Fibroblast of skin of back (primary cell): Measurements from ENCODE around the gene TYMP.

Experiments
- DNase-seq: peaks from one replicate; pipeline ENCODE4 v3.0.0-alpha.2; 2013

TYMP gene

GRCh38 chr22:50504369-50505211, 25.2 kb downstream of the TYMP start:
- DNase-seq = no peak

GRCh38 chr22:50503475-50504145, 26.2 kb downstream of the TYMP start:
- no peak for DNase-seq

- no peak for DNase-seq
Measured at GRCh38 chr22:50502628-50503474, 27.0 kb downstream of the TYMP start.

GRCh38 chr22:50502096-50502495, 27.7 kb downstream of the TYMP start:
- DNase-seq = no peak

- no peak for DNase-seq
Measured at GRCh38 chr22:50500452-50500851, 29.4 kb downstream of the TYMP start.

- peak; percentile 56 for DNase-seq
Measured at GRCh38 chr22:50498322-50498890, 31.4 kb downstream of the TYMP start.

GRCh38 chr22:50497093-50497492, 32.7 kb downstream of the TYMP start:
- no peak for DNase-seq

GRCh38 chr22:50490531-50491308, 39.1 kb downstream of the TYMP start:
- no peak for DNase-seq

- DNase-seq = no peak
Measured at GRCh38 chr22:50489363-50490243, 40.2 kb downstream of the TYMP start.

GRCh38 chr22:50488886-50489285, 40.9 kb downstream of the TYMP start:
- DNase-seq = no peak

GRCh38 chr22:50488006-50488677, 41.7 kb downstream of the TYMP start:
- DNase-seq = no peak

- DNase-seq = no peak
Measured at GRCh38 chr22:50487290-50488005, 42.4 kb downstream of the TYMP start.

GRCh38 chr22:50486561-50487289, 43.1 kb downstream of the TYMP start, which contains the start of gene MIOX:
MIOX (plus strand) TSS chr22:50486859; CDS start chr22:50486898, 39 bp downstream.
- DNase-seq = no peak

- DNase-seq = no peak
Measured at GRCh38 chr22:50485221-50486131, 44.3 kb downstream of the TYMP start.

- no peak for DNase-seq
Measured at GRCh38 chr22:50483977-50484853, 45.6 kb downstream of the TYMP start.

- DNase-seq = no peak
Measured at GRCh38 chr22:50483556-50483955, 46.3 kb downstream of the TYMP start.

- DNase-seq = no peak
Measured at GRCh38 chr22:50483106-50483505, 46.7 kb downstream of the TYMP start.
